Activated CD8-positive, alpha-beta memory T cell treated with anti-CD3 and anti-CD28 coated beads for 48 hours (primary cell): ENCODE data around the gene SYS1.
A peak's percentile ranks its signal among the peaks of the same experiment; 100 is the strongest.

Experiments used
- DNase-seq, 3 experiments: peaks; one replicate each; pipeline ENCODE4 v3.0.0-alpha.2; 2020; ENCODE audit warnings: low read depth in 2 of 3, low spot score in 2 of 3

The SYS1 gene

GRCh38 chr20:45362804-45363610 lies at the start of gene SYS1:
Gene SYS1, plus strand, starts transcription at chr20:45363156. Its CDS starts 376 bp downstream, at chr20:45363532.
- peak; percentile 92 to 98 (median 94) for DNase-seq

- DNase-seq = no peak
These were observed 49.0 kb upstream of the SYS1 start for GRCh38 chr20:45313943-45314342.

GRCh38 chr20:45315672-45316071 lies 47.3 kb upstream of the SYS1 start:
- DNase-seq = no peak

- DNase-seq = no peak
These were observed 46.5 kb upstream of the SYS1 start for GRCh38 chr20:45316150-45317080.

GRCh38 chr20:45317826-45318225 lies 45.1 kb upstream of the SYS1 start:
- no peak for DNase-seq

GRCh38 chr20:45318386-45318939 lies 44.5 kb upstream of the SYS1 start:
- no peak for DNase-seq

GRCh38 chr20:45318948-45319347 lies 44.0 kb upstream of the SYS1 start:
- DNase-seq = no peak

- no peak for DNase-seq
These were observed 41.9 kb upstream of the SYS1 start for GRCh38 chr20:45320948-45321595.

GRCh38 chr20:45322952-45323383 lies 40.0 kb upstream of the SYS1 start:
- no peak for DNase-seq

GRCh38 chr20:45323731-45324130 lies 39.2 kb upstream of the SYS1 start:
- no peak for DNase-seq

- DNase-seq = no peak
These were observed 37.6 kb upstream of the SYS1 start for GRCh38 chr20:45325371-45325770.

- no peak for DNase-seq
These were observed 34.5 kb upstream of the SYS1 start for GRCh38 chr20:45328451-45328850.

GRCh38 chr20:45329497-45330319 lies 33.2 kb upstream of the SYS1 start:
- DNase-seq = no peak

GRCh38 chr20:45330476-45330875 lies 32.5 kb upstream of the SYS1 start:
- DNase-seq = no peak

GRCh38 chr20:45336530-45337366 lies 26.2 kb upstream of the SYS1 start:
- DNase-seq = no peak

GRCh38 chr20:45337367-45338120 lies 25.4 kb upstream of the SYS1 start:
- DNase-seq = no peak

GRCh38 chr20:45338121-45339030 lies 24.6 kb upstream of the SYS1 start:
- no peak for DNase-seq

GRCh38 chr20:45339084-45339483 lies 23.9 kb upstream of the SYS1 start:
- DNase-seq = no peak
